ENCODE results near the gene LAMA3.

DNA sequence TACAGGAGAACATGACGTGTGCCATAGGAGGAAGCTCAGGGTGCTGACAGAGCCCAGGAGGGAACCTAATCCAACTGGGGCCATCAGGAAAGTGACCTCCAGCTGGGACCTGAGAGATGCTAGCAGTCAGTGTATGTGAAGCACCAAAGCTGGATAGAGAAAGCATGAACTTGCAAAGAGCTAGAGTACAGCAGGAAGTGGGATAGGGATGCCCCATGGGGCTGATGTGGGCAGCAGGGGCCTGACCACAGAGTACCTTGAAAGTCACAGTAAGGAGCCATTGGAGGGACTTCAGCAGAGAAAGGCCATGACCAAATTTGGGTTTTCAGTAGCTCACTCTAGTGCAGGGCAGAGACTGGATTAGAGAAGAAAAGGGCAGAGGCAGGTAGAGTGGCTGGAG is 233.7 kb downstream of the LAMA3 start:
- TF ChIP-seq, protein P1, sequence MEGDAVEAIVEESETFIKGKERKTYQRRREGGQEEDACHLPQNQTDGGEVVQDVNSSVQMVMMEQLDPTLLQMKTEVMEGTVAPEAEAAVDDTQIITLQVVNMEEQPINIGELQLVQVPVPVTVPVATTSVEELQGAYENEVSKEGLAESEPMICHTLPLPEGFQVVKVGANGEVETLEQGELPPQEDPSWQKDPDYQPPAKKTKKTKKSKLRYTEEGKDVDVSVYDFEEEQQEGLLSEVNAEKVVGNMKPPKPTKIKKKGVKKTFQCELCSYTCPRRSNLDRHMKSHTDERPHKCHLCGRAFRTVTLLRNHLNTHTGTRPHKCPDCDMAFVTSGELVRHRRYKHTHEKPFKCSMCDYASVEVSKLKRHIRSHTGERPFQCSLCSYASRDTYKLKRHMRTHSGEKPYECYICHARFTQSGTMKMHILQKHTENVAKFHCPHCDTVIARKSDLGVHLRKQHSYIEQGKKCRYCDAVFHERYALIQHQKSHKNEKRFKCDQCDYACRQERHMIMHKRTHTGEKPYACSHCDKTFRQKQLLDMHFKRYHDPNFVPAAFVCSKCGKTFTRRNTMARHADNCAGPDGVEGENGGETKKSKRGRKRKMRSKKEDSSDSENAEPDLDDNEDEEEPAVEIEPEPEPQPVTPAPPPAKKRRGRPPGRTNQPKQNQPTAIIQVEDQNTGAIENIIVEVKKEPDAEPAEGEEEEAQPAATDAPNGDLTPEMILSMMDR (tag by site-specific recombination; IDR thresholded peaks at IDR 0.05): no peak
- TF ChIP-seq, protein P2, sequence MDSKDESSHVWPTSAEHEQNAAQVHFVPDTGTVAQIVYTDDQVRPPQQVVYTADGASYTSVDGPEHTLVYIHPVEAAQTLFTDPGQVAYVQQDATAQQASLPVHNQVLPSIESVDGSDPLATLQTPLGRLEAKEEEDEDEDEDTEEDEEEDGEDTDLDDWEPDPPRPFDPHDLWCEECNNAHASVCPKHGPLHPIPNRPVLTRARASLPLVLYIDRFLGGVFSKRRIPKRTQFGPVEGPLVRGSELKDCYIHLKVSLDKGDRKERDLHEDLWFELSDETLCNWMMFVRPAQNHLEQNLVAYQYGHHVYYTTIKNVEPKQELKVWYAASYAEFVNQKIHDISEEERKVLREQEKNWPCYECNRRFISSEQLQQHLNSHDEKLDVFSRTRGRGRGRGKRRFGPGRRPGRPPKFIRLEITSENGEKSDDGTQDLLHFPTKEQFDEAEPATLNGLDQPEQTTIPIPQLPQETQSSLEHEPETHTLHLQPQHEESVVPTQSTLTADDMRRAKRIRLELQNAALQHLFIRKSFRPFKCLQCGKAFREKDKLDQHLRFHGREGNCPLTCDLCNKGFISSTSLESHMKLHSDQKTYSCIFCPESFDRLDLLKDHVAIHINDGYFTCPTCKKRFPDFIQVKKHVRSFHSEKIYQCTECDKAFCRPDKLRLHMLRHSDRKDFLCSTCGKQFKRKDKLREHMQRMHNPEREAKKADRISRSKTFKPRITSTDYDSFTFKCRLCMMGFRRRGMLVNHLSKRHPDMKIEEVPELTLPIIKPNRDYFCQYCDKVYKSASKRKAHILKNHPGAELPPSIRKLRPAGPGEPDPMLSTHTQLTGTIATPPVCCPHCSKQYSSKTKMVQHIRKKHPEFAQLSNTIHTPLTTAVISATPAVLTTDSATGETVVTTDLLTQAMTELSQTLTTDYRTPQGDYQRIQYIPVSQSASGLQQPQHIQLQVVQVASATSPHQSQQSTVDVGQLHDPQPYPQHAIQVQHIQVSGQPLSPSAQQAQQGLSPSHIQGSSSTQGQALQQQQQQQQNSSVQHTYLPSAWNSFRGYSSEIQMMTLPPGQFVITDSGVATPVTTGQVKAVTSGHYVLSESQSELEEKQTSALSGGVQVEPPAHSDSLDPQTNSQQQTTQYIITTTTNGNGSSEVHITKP (tag by site-specific recombination; IDR thresholded peaks at IDR 0.05): no peak
- TF ChIP-seq ZNF350 (tag by site-specific recombination; IDR thresholded peaks at IDR 0.05) (no peak), ZNF211 (tag by site-specific recombination; IDR thresholded peaks at IDR 0.05; ENCODE audit: low read depth) (no peak), ZNF544 (tag by site-specific recombination; IDR thresholded peaks at IDR 0.05) (no peak), PRDM1 (tag by site-specific recombination; IDR thresholded peaks at IDR 0.05) (no peak), SP2 (tag by site-specific recombination; IDR thresholded peaks at IDR 0.05) (no peak), GLI4 (tag by site-specific recombination; IDR thresholded peaks at IDR 0.05) (no peak), TCF7L2 (IDR thresholded peaks at IDR 0.05; ENCODE audit: borderline replicate concordance, low read depth, low read length) (no peak), ZNF223 (tag by site-specific recombination; IDR thresholded peaks at IDR 0.05) (no peak), ZNF311 (tag by site-specific recombination; IDR thresholded peaks at IDR 0.05; ENCODE audit: borderline replicate concordance) (no peak)
- TF ChIP-seq, protein P3, sequence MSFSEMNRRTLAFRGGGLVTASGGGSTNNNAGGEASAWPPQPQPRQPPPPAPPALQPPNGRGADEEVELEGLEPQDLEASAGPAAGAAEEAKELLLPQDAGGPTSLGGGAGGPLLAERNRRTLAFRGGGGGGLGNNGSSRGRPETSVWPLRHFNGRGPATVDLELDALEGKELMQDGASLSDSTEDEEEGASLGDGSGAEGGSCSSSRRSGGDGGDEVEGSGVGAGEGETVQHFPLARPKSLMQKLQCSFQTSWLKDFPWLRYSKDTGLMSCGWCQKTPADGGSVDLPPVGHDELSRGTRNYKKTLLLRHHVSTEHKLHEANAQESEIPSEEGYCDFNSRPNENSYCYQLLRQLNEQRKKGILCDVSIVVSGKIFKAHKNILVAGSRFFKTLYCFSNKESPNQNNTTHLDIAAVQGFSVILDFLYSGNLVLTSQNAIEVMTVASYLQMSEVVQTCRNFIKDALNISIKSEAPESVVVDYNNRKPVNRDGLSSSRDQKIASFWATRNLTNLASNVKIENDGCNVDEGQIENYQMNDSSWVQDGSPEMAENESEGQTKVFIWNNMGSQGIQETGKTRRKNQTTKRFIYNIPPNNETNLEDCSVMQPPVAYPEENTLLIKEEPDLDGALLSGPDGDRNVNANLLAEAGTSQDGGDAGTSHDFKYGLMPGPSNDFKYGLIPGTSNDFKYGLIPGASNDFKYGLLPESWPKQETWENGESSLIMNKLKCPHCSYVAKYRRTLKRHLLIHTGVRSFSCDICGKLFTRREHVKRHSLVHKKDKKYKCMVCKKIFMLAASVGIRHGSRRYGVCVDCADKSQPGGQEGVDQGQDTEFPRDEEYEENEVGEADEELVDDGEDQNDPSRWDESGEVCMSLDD (tag by site-specific recombination; IDR thresholded peaks at IDR 0.05): no peak
- TF ChIP-seq, protein P4, sequence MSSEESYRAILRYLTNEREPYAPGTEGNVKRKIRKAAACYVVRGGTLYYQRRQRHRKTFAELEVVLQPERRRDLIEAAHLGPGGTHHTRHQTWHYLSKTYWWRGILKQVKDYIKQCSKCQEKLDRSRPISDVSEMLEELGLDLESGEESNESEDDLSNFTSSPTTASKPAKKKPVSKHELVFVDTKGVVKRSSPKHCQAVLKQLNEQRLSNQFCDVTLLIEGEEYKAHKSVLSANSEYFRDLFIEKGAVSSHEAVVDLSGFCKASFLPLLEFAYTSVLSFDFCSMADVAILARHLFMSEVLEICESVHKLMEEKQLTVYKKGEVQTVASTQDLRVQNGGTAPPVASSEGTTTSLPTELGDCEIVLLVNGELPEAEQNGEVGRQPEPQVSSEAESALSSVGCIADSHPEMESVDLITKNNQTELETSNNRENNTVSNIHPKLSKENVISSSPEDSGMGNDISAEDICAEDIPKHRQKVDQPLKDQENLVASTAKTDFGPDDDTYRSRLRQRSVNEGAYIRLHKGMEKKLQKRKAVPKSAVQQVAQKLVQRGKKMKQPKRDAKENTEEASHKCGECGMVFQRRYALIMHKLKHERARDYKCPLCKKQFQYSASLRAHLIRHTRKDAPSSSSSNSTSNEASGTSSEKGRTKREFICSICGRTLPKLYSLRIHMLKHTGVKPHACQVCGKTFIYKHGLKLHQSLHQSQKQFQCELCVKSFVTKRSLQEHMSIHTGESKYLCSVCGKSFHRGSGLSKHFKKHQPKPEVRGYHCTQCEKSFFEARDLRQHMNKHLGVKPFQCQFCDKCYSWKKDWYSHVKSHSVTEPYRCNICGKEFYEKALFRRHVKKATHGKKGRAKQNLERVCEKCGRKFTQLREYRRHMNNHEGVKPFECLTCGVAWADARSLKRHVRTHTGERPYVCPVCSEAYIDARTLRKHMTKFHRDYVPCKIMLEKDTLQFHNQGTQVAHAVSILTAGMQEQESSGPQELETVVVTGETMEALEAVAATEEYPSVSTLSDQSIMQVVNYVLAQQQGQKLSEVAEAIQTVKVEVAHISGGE (tag by site-specific recombination; conservative IDR thresholded peaks at IDR 0.05; ENCODE audit: low read depth): no peak
- TF ChIP-seq, protein P5, sequence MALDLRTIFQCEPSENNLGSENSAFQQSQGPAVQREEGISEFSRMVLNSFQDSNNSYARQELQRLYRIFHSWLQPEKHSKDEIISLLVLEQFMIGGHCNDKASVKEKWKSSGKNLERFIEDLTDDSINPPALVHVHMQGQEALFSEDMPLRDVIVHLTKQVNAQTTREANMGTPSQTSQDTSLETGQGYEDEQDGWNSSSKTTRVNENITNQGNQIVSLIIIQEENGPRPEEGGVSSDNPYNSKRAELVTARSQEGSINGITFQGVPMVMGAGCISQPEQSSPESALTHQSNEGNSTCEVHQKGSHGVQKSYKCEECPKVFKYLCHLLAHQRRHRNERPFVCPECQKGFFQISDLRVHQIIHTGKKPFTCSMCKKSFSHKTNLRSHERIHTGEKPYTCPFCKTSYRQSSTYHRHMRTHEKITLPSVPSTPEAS (tag by site-specific recombination; IDR thresholded peaks at IDR 0.05): no peak
